EL (cell line): Measurements from ENCODE around the gene PLCH2.

ENCODE experiments used
- DNase-seq: peaks from one replicate; pipeline ENCODE4 v3.0.0-alpha.2; 2016

The PLCH2 gene

DNA sequence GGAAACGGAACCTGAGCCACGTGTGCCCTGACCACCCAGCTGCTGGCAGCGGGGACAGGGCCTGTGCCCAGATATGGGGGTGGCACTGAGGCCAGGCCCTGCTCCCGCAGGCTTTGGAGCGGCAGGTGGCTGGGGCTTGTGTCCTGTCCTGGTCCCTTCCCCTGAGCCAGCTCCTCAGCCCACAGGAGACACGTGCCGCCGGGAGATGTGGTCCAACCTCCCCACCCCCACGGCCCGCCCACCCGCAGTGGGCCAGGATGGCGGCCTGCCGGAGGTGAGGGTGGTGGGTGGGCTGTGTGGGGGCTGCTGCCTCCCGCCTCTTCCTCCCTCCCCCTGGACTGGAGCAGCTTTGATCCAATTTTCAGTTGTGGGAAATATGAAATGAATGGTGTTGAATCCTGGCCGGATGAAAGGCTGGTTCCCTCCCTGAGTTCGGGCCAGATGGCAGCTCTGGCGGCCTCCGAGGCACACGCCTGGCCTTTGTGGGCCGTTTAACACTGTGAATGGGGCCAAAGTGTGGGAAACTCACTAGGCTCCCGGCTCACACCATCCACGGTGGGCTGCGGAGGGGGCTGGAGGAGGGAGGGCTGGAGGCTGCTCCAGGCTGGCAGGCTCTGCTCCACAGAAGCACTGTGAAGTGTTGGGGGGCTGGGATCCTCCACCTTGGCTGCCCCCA, 56.5 kb downstream of the PLCH2 start:
- no peak for DNase-seq

DNA sequence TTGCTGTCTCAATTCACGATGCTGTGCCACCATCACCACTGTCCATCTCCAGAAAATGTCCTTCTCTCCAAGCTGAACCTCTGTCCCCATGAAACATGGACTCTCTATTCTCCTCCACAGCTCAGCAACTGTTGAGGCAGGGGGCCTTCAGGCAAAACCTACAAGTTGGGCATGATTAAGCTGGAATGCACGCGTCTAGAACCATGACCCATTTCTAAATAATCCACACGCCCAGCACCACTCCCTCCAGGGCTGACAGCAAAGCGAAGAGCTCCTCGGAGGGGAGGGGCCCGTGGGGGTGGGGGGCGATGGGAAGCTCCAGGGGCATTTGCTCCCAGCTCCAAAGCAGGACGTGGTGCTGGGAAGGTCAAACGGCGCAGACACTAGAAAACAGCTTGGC, 57.3 kb downstream of the PLCH2 start:
- peak; percentile 92 for DNase-seq

DNA sequence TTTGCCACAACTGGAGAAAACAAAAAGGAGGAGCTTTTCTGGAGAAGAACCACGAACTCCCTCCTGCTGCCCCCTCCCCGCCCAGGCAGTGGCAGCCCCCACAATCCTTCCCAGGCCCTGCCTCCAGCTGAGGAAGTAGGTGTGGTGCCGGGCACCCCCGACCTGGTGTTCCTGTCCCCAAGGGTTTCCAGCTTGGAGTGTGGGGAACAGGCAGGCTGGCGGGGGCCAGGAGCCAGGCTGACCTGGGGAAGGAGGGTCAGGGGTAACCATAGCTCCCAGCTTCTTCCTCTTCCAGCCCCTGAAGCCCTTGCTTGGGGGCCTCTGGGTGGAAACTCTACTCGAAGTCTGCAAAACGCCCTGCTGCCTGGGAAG, 58.2 kb downstream of the PLCH2 start:
- DNase-seq = no peak

DNA sequence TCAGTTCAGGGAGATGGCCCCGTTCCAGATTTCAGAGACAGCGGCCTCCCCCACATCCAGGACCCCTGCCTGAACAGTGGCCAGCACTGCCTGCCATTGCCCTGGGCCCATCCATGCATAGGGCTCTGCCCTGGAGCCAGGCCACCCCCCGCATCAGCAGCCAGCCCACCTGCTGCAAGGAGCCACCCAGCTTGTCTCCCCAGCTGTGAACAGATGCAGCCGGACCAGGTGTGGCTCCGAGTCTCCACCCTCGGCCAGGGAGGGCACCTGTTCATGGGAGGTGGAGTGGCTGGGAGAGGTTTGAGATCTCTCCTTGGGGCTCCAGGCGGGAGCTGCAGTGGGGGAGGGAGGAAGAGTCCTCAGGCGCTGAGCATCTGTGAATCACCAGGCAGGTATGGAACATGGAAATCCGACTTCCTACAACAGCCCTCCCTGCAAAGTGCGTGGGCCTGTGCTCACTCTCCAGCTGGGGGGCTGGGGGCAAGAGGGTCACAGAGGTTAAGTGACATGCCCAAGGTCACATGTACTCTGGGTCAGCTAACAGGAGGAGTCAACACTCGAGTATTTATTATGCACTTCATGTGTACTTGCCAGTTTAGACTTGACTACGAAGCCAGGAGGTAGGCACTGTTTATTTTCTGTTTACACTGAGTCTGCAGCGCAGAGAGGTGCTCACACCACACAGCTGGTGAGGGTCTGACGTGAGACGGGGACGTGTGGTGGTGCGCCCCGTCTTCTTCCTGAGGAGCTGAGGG, 58.8 kb downstream of the PLCH2 start:
- peak; percentile 83 for DNase-seq

DNA sequence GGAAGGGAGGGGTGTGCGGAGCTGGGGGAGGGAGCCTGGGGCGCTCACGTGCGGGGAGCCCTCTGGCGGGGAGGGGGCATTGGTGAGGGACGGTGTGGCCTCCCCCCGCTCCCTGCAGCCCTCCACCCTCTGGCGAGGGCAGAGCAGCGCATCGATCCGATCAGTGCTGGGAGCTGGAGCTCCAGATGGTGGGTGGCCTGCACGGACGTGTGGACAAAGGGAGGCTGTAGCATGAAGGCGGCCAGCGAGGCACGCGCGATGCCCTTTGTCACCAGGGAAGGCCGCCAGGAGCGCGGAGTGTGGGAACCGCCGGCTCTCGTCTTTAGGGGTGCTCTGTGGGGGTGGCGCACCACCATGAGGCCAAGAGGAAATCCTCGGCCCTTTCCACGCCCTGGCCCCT, 59.4 kb downstream of the PLCH2 start:
- DNase-seq = no peak

DNA sequence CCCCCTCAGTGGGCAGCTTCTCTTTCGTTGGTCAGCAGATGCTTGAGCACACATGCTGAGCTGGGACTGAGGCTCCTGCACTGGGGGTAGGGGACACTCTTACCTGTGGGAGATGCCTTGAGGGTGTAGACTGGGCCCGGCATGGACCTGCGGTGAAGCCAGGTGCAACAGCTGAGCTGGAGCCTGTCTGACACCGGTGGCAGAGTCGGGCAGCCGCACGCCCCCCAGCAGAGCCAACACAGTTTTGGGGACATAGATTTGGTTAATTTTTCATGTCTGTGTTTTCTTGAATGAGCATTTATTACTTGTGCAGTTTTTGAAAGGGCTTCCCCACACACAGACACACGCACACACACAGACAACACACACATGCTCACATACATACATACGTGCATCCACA, 59.9 kb downstream of the PLCH2 start:
- no peak for DNase-seq

DNA sequence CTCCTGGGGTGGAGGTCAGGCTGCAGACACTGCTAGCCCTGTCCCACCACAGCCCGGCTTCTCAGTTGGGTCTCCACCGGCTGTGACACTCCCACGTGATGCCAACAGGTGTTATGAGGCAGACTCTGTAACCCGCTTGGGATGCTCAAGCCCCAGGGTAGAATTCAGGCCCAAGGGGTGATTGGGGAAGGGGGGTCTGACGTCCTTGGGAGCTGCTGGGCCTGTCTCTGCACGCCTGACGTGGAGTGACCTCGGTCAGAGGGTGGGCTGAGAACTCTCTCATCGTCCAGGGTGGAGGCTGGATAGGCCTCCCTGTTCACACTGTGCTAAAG, 61.7 kb downstream of the PLCH2 start:
- no peak for DNase-seq

DNA sequence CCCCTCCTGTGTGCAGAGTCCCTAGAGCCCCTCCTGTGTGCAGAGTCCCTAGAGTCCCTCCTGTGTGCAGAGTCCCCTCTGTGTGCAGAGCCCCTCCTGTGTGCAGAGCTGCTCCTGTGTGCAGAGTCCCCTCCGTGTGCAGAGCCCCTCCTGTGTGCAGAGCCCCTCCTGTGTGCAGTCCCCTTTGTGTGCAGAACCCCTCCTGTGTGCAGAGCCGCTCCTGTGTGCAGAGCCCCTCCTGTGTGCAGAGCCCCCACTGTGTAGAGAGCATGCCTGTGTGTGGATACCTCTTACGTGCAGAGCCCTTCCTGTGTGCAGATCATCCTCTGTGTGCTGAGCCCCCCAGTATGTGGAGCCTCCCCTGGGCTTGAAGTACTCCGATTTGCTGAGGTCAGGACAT, 62.3 kb downstream of the PLCH2 start:
- no peak for DNase-seq

DNA sequence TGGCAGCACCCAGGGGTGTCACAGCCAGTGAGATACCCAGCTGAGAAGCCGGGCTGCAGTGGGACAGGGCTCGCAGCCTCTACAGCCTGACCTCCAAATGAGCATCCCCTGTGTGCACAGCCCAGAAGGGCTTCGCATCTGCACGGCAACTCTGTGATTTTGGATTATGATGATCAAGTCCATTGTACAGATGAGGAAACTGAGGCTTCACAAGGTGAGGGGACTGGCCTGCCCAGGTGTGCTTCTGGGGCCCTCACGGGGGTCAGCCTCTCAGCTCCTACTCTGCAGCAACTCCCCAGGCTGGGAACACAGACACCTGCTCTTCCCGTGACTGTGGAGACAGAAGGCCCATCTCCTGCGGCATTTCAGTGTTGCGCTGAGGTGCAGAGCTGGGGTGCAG, 62.8 kb downstream of the PLCH2 start:
- no peak for DNase-seq

DNA sequence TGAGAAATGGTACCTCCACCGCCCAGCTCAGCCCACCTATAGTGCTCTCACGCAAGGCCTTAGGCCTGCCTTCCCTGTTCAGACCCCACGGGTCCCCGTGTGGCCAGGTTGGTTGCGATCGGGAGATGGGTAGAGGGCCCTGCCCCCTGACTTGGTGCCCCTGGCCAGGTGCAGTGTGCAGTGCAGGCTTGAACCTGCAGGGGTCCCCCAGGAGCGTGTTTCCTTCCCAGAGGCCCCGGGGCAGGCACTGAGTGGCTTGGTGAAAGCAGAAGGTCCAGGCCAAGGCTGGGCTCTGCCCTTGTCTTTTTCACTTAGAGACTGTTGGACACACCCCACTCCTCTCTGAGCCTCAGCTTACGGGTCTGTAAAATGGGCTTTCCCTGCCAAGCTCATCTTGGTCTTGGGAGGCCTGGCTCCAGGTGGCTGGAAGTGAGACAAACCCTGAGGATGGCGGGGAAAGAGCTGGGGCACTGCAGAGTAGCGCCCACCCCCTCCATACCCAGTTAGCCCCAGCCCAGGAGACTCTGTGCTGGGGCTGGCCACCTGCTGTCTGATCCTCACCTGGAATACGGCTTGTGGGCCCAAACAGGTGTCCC, 63.3 kb downstream of the PLCH2 start:
- no peak for DNase-seq

DNA sequence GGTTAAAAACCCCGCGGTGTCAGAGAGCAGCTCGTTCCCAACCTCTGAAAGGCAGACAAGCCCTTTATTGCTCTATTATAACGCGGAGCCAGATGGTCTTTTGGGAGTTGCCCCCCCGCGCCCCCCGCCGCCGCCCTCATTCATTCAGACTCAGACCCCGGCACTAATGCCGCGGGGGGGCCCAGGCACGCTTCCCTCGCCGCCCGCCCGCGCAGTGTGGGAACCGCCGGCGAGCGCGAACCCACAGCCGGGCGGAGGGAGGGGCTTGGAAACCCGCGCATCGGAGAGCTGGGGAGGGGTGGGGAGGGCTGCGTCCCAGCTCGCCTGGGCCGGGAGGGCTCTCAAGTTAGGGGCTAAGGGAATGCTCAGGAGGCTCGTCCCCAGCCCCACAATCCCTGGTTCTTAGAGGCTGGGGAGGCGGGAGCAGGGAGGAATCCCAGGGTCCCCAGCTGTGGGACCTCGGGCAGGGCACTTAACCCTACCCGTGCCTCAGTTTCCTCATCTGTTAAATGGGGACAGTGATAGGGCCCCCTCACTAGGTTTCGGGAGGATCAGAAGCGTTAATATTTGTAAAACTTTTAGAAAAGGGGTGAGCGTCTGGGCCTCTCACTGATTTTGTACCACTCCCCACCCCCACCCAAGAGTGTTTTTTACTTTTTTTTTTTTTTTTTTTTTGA, 64.9 kb downstream of the PLCH2 start:
- DNase-seq = no peak

DNA sequence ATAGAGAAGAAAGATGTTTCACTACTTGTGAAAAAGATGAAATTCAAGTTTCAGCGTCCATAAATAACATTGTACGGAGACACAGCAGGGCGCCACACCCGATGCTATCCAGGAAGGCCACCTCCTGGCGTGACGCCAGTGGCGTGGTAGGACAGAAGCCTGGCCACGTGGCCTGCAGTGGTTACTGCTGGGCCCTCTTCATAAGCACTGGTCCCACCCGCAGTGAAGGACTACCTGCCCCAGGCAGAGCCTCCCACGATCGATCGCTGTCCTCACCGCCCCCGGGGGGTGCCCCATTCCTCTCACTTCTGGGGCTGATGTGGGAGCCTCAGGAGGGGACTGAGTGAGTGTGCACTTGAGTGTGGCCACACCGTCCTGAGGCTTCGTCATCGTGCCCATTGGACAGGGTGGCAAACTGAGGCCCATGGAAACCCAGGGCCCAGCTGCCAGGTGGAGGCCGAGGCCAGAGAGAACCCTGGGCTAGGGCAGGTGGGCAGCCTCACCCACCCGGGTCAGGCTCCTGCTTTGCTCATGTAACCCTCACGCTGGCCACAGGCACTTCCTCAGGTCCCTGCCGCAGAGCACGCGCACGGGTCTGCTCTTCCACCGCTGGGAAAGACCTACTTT, 65.6 kb downstream of the PLCH2 start:
- no peak for DNase-seq

DNA sequence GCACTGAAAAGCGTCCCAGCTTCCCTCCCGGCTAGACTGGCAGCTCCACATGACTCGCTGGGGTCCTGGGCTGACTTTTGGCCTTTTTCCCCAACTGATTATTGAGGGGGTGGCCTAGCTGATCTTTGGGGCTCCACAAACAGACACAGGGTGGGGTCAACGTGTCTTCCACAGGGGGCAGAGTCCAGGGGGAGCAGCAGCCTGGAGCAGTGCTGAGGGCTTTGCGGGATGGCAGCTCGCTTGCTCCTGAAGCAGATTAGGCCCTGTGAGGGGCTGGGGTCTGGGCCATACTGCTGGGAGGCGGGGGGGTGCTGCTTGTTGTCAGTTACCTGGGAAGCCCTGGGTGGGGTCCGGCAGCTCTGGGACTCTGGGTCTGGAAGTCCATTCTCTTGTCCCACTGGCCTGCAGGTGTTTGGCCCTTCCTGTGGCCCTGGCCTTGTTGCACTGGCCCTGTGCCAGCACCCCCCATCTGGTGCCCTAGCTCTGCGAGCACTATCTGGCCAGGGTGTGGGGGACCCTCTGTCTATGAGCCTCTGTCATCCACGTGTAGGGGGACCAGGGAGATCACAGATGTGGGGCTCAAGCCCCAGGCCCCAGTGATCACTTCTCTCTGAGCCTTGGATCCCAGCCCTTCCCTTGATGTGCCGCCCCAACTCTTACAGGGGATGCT, 66.3 kb downstream of the PLCH2 start:
- no peak for DNase-seq

DNA sequence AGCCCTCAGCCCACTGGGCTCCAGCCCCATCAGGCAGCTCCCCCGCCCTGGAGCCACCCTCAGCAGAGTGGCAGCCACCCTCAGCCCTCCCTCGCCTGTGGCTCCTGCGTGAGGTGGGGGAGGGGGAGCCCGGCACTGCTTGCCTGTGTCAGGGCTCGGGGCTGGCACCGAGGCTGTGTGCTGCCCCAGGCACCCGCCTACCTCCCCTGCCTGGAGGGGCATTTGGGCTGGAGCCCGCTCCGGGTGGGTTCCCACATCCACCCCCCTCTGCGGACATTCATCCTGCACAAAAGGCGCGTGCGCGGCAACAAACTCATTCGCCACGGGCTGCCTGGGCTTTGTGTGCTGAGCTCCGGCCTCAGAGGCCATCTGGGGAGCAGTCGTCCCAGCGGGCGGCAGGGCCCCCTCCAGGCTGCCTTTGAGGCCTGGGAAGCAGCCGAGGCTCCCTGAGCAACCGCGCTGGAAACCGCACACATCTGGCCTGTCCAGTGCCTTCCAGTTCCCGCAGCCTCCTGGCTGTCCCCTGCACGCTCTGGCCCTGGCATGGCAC, 67.5 kb downstream of the PLCH2 start:
- DNase-seq = peak; percentile 53

DNA sequence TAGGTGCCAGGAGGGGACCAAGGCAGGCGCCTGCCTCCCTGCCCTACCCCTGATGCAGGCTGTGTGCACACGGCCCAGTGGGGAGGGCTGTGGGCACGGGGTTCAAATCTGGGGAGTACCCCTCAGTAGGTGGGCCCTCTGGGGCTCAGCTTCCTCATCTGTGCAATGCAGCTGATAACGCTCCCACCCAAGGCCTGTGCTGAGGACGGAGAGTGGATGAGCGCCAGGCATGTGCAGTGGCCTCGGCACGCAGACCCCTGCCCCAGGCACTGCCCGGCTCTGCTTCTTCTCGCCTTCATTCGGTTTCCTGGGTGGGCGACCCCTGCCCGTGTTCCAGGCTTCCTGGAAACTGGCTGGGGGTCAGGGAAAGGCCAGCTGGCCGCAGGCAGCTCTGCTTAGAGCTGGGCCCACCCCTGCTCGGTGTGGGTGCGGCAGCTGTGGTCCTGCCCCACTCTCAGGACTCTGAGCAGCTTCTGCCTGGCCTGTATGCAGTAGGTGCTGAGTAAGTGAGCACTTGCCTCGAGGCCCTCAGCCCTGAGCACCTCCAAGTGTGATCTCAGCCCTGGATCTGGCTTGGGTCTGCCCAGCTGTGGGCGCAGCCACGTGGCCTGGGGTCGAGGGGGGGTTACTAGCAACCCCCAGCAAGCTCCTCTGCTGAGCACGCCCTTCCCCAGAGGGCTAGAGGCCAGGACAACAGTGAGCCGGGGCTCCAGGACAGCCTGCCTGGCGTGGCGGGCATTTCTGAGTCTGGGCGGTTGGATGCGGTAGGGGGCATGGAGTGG, 68.2 kb downstream of the PLCH2 start:
- no peak for DNase-seq

DNA sequence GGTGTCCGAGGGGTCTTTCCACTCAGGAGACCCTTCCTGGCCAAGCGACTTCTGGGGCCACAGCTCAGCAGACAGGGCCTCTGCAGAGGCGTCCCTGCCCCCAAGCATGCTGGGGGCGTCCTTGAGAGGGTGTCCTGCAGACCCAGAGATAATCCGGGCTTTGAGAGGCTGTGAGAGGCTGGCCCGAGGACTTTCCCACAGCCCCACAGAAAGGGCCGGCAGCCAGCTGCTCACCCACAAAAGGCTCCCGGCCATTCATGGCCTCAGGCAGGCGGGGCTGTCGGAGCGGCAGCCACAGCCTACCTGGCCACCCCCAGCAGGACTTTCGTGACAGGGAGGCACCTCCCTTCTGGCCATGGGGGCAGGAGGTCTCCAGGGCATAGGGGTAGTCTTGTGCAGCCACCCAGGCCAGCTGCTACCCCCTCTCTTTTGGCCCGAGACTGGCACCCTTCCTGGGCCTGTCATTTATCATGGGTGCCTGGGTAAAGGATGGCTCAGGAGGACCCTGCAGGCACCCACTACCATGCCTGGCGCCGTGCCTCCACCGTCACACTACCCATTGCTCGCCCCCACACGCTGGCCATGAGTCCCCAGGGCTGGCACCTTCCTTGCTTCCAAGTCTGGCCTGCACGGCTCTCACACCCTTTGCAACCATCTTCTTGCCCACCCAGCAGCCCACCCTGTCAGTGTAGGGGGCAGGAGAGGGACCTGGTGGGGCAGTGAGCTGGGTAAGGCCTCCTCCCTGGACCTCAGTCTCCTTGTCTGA, 69.0 kb downstream of the PLCH2 start:
- DNase-seq = no peak

DNA sequence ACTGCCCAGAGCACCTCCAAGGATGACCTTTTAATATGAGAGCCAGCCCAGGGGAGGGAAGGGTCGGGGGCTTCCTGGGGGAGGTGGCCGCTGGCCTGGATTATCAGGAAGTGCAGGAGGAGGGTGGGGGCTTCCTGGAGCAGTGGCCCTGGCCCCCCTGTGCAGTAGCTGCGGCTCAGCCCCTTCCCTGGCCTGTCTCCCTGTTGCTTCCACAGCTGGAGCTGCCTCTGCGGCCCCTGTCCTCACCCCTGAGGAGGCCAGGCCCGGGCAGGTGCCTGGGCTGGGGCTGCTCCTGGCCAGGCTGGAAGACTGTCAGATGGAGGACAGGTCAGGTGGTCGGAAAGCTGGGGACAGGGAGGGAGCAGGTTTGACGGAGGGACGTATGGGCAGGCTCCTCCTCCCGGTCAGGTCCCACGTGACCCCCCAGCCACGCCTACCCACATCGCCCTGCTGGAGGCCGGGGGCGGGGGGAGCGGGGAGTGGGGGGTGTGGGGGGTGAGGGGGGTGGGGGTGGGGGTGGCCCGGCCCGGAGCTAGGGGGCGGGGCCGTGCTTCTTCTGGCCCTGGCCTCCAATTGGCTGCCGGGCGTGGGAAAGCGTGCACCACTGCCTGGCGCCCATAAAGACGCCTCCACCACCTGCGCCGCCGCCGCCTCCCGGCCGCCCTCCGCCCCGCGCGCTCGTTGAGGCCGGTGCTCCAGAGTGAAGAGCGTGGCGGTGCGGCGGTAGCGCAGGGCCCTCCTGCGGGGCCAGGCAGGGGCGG, 69.8 kb downstream of the PLCH2 start:
- peak; percentile 85 for DNase-seq

DNA sequence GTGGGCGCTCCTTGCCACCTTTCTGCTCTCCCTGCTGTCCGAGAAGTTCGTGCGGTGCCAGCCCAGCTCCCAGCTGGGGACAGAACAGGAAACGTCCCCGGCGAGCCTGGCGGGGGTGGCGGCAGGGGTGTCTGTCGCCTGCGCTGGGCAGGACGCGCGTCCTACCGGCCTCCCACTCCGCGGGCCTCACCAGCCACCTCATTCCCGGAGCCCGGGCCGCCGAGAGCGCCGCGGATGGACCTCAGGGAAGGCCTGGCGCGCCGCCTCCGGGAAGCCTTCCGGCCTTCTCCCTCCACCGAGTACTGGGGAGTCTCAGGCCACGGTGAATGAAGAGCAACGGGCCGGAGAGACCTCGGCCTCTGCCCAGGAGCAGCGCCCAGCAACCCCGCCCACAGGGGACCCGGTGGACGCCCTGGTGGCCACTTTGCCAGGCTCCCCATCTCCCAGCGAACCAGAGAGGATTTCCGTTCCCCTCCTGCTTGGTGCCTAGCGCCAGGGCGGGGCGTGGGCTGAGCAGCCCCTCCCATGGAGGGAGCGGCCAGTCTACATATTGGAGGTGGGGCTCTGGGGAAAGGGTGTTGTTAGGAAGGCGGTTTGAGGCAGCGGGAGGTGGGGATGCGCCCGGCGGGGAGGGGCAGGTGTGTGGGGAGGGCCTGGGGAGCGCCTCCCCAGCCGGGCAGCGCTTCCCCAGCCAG, 70.6 kb downstream of the PLCH2 start:
- peak; percentile 89 for DNase-seq
